ENCODE measurements around the gene GOLGA2.

DNA sequence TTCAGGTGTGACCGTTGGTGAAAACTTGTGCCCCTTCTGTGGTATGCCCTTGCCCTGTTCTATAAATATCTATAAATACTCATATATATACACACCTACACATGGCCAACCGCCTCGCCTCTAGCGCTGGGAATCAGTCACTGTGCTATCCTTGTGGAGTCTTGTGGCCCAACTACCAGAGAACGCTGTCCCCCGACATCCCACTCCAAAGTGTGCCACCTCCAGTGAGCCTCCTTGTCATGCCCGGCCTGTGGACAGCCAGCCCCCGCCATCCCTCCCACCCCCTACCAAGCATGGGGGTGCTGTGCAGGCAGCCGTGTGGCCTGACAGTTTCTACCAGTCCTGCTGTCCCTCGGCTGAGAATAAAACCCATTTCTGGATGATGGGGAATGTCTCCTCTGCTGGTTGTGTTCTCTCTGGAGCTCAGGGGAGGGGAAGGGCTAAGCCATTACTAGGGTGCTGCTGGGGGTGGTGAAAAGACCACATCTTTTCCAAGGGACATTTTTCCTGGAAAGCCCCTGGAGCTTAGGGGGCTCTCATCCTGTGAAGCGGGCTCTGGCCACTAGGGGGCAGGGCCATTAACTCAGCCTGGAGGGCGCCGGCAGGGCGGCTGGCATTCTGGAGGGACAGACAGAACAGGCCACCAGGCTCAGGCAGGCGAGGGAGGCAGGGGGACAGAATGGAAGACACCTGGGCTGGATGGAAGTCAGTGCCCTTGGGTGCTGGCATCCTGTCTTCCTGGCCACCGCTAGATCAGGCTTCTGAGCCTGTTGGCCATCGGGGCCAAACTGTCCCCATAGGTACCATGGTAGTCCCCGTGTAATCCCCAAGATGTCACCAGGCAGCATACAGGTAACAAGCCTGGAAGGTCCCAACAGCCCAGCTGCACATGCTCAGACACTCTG, 20.7 kb downstream of the GOLGA2 start:
- peak; percentile 94 for TF ChIP-seq CTCF (conservative IDR thresholded peaks at IDR 0.05; ENCODE audit: low read depth, low read length)
- TF ChIP-seq EZH2 (IDR thresholded peaks at IDR 0.05; ENCODE audit: borderline replicate concordance, low read depth, low read length, poor library complexity, severe bottlenecking), result no peak

Measured in A673 (cell line).